HPDE6-E6E7 (cell line): ENCODE measurements around the gene UPF3B.
A peak's percentile ranks its signal among the peaks of the same experiment; 100 is the strongest.
"Not testable (repeated sequence)": the region's sequence is repeated elsewhere in the genome, so short reads cannot be mapped to it uniquely, and the experiment has no call there.

Source experiments
- DNase-seq: peaks from one replicate; pipeline ENCODE4 v3.0.0; 2011; ENCODE audit warnings: missing footprints; ENCODE audit errors: extremely low spot score

Gene UPF3B, protein sequence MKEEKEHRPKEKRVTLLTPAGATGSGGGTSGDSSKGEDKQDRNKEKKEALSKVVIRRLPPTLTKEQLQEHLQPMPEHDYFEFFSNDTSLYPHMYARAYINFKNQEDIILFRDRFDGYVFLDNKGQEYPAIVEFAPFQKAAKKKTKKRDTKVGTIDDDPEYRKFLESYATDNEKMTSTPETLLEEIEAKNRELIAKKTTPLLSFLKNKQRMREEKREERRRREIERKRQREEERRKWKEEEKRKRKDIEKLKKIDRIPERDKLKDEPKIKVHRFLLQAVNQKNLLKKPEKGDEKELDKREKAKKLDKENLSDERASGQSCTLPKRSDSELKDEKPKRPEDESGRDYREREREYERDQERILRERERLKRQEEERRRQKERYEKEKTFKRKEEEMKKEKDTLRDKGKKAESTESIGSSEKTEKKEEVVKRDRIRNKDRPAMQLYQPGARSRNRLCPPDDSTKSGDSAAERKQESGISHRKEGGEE

GRCh38 chrX:119852382-119853353 is at the start of gene UPF3B:
TSS of gene UPF3B (minus strand) at chrX:119852963. CDS start at chrX:119852928, 35 bp downstream.
- peak; percentile 90 for DNase-seq

GRCh38 chrX:119900976-119901375 is 48.2 kb upstream of the UPF3B start:
- no peak for DNase-seq

DNA sequence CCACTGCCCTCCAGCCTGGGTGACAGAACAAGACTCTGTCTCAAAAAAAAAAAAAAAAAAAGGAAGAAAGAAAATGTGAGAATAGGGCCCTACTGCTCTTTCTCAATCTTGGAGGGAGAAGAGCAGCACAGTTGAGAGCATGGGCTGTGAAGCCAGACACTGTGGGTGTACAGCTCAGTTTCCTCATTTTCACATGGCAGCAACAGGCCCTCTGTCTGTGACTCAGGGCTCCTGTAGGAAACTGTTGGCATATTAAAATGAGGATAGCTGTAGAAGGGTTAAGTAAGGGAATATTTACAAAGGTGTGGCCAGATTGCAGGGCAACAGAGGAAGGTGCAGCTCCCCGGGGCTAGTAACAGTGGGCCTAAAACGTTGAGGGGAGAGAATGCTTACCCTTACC is 46.4 kb upstream of the UPF3B start:
- no peak for DNase-seq

- no peak for DNase-seq
Measured at GRCh38 chrX:119895843-119896326, 43.1 kb upstream of the UPF3B start, which contains the start of gene AKAP14. TSS of gene AKAP14 (plus strand) at chrX:119895893. CDS start at chrX:119903224, 7,331 bp downstream.

GRCh38 chrX:119891961-119892692 is 39.4 kb upstream of the UPF3B start:
- DNase-seq: not testable (repeated sequence)

DNA sequence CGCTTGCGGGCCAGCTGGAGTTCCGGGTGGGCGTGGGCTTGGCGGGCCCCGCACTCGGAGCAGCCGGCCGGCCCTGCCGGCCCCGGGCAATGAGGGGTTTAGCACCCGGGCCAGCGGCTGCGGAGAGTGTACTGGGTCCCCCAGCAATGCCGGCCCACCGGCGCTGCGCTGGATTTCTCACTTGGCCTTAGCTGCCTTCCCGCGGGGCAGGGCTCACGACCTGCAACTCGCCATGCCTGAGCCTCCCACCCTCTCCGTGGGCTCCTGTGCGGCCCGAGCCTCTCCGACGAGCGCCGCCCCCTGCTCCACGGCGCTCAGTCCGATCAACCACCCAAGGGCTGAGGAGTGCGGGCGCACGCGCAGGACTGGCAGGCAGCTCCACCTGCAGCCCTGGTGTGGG is 37.9 kb upstream of the UPF3B start:
- DNase-seq: not testable (repeated sequence)

DNA sequence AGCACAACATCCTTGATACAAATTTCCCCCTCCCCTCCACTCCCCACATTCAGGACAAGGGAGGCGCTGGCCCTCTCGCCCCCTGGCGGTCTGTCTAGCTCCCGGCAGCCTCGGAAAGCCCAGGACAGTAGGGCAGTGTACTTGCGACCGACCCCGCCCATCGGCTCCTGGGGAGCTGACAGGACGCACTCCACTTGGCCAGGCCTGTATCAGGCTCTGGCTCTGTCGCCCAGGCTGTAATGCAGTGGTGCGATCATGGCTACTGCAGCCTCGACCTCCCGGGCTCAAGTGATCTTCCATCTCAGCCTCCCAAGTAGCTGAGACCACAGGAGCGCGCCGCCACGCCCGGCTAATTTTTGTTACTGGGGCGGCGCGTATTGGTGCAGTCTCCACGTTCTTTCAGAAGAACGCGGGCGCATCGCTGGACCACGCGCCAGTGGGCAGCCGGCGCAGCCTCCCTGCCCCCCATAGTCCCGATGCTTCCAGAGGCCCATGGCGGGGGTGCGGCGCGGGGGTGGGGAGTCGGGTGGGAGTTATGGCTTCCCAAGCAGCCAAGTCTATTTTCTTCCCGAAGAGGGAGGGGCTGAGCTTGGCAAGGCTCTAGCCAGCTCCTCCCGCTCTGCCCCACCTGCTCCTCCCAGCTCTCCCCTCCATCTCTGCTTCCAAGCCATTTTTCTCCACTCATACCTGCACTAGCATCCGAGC is 35.1 kb upstream of the UPF3B start:
- no peak for DNase-seq

GRCh38 chrX:119885554-119886428 is 33.0 kb upstream of the UPF3B start:
- DNase-seq: no peak

DNA sequence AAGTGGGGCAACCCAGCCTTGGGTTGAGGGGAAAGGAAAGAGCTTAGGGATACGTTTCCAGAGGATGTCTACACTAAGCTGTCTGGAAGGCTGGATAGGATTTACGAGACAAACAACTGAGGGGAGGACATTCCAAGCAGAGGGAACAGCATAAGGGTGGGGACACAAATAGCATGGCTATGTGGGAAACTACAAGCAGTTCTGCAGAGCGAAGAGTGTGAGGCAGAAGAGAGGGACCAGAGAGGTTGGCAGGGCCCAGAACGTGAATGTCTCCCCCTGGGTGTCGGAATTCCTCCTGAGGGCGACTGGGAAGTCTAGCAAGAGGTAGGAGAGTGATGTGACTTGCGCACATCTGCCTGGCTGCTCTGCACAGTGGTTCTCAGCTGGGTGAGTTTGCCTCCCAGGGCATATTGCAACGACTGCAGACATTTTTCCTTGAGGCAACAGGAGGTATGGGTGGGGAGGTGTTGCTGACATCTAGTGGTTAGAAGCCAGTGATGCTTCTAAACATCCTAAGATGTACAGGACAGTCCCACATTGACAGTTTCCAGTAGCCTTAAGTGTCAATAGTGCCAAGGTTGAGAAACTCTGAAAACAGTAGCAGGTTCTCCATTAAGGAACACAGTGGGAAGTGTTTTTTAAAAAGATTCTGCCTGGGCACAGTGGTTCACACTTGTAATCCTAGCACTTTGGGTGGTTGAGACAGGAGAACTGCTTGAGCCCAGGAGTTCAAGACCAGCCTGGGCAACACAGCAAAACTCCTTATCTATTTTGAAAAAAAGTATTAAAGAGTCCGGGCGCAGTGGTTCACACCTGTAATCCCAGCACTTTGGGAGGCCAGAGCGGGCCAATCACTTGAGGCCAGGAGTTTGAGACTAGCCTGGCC is 28.0 kb upstream of the UPF3B start:
- DNase-seq: peak; percentile 49

- no peak for DNase-seq
Measured at GRCh38 chrX:119880076-119880475, 27.3 kb upstream of the UPF3B start.

- DNase-seq: no peak
Measured at GRCh38 chrX:119878740-119879139, 26.0 kb upstream of the UPF3B start.

DNA sequence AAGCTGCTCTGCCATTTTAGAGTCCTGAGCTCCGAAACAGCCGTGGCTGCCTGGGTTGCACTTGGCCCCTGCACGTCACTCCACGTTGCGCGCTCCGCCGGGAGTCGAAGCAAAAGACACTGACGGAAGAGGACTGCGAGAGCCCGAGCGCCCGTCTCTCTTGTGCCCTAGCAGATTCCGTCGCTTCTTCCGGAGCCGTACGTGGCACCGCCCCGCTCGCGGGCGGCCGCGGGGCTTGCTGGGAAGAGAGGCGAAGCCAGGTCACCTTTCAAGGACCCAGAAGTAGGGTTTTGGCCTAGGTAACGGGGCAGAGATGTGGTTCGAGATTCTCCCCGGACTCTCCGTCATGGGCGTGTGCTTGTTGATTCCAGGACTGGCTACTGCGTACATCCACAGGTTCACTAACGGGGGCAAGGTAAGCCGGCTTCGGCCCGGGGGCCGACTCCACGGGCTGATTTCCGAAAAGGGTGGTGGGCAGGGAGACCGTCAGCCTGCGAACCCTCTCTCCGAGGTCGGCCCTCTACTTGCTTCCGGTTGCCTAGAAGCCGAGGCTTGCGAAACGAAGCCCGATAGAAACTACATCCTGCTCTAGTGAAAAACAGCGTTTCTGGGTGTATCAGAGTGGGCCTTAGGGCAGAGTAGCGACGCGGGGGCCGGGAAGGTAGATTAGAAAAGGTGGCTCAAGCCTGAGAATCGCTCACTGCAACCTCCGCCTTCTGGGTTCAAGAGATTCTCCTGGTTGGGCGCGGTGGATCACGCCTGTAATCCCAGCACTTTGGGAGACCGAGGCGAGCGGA is 19.0 kb upstream of the UPF3B start, which contains the start of the genes NDUFA1 and RNF113A:
TSS of gene NDUFA1 (plus strand) at position 234 of the 797 bp plus-strand sequence. CDS start at position 314, 80 bp downstream.
TSS of gene RNF113A (minus strand) at position 135 of the 797 bp plus-strand sequence. CDS start at position 15, 120 bp downstream.
- peak; percentile 64 for DNase-seq

DNA sequence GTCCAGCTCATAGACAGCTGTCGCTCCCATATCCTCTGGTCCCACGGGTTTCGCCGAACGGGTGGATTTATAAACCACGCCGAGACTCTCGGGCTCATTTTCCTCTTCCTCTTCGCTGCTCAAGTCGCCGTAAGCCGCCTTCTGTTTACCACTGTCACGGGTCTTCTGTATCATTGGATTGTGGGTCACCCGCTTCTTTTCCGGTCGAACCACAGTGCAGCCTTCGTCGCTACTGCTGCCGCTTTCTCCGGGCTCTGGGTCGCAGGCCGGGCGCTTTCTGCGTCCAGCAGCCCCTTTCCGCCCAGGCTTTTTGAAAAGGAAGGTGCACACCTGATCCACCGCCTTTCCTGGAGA is 18.5 kb upstream of the UPF3B start:
- DNase-seq: no peak

DNA sequence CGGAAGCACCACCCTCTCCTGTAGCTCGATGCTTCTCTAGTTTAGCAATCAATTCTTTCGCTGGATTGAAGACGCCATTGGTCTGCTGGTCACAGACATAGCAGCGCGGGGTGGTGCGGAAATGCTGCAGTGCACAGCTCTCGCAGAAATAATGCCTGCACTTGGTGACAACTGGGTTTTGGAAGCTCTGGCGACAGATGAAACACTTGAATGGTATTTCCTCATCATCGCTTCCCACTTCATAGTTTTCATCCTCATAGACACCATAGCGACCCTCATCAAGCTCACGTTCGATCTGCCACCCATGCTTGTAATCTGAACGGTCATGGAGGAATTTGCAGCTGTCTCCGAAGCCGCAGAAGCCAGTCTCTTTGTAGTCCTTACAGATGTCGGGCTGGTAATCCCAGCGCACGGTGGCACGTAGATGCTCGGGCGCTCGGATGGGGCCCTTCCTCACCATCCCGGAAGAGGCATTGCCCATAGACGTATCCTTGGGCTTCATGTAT is 17.9 kb upstream of the UPF3B start:
- DNase-seq: no peak

DNA sequence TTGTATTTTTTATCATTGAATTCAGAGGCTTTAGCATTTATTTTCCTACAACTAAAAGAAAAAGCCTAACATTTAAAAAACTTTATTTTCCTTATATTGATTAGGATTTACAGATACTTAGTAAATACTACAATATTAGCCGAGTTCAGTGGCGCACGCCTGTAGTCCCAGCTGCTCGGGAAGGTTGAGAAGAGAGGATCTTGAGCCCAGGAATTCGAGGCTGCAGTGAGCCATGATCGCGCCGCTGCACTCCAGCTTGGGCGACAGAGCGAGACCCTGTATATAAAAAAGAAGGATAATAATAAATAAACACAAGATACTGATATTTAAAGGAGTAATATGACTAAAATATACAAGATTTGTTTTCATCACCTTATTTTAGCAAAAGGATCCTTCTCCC is 681 bp upstream of the UPF3B start:
- DNase-seq: no peak

- no peak for DNase-seq
Measured at GRCh38 chrX:119833905-119834304, 18.9 kb downstream of the UPF3B start.

- DNase-seq: no peak
Measured at GRCh38 chrX:119828446-119828845, 24.3 kb downstream of the UPF3B start.
